IPS DF 6.9 (cell line): ENCODE measurements around the gene DYNC2I2.
"Not testable (repeated sequence)": the region's sequence is repeated elsewhere in the genome, so short reads cannot be mapped to it uniquely, and the experiment has no call there.

Experiments used
- DNase-seq: peaks from one replicate; pipeline ENCODE4 v3.0.0-alpha.2; 2013; ENCODE audit warnings: low read depth, low spot score
- H3K27ac ChIP-seq: one replicate; pipeline ENCODE4 v1.5.1; 2013; ENCODE audit warnings: low read length, control low read depth
- H3K27me3 ChIP-seq: 2 replicates; pipeline ENCODE4 v1.6.1; 2013; ENCODE audit warnings: mild to moderate bottlenecking, low read length; ENCODE audit not compliant: control insufficient read depth, insufficient read depth
- H3K36me3 ChIP-seq: 2 replicates; pipeline ENCODE4 v1.6.1; 2013; ENCODE audit warnings: low read length; ENCODE audit not compliant: control insufficient read depth, insufficient read depth
- H3K4me1 ChIP-seq: 2 replicates; pipeline ENCODE4 v1.6.1; 2013; ENCODE audit warnings: low read length; ENCODE audit not compliant: control insufficient read depth, insufficient read depth
- H3K4me3 ChIP-seq: 2 replicates; pipeline ENCODE4 v1.5.1; 2013; ENCODE audit warnings: mild to moderate bottlenecking, low read length
- H3K9me3 ChIP-seq: 2 replicates; pipeline ENCODE4 v1.6.1; 2013; ENCODE audit warnings: low read length, inconsistent platforms; ENCODE audit not compliant: control insufficient read depth, insufficient read depth
- WGBS: extraction: QIAGEN DNeasy Blood & Tissue Kit; methylation state at CpG from one replicate; pipeline ENCODE4 v1.1.7; 2013; ENCODE audit warnings: mixed read lengths, missing lambda C conversion rate; ENCODE audit not compliant: insufficient read length, insufficient coverage; 5-methylcytosine and 5-hydroxymethylcytosine counted together

DYNC2I2 gene

GRCh38 chr9:128684325-128685199 is 27.9 kb upstream of the DYNC2I2 start:
- 0 out of 2 replicates have a peak, but pooled peaks cover 4% of the 10 kb centered on the region for H3K4me1 ChIP-seq
- WGBS, result no CpG with 5 or more reads among the region's 15 CpGs
- no peak for DNase-seq
- H3K36me3 ChIP-seq, result peaks cover 4% of the 10 kb centered on the region; the same call in 1 of the 2 replicates
- no peaks in the 10 kb centered on the region for H3K9me3 ChIP-seq
- peak overlapping the region; percentile 90 for H3K4me3 ChIP-seq
- no peaks in the 10 kb centered on the region for H3K27me3 ChIP-seq
- H3K27ac ChIP-seq, result no peak overlapping the region

- H3K36me3 ChIP-seq, result peaks cover 4% of the 10 kb centered on the region; the same call in 1 of the 2 replicates
- H3K4me3 ChIP-seq, result peak overlapping the region; percentile 90
- H3K9me3 ChIP-seq, result no peaks in the 10 kb centered on the region
- no peaks in the 10 kb centered on the region for H3K27me3 ChIP-seq
- no peak for DNase-seq
- WGBS, result no CpG with 5 or more reads among the region's 3 CpGs
- no peak overlapping the region for H3K27ac ChIP-seq
- H3K4me1 ChIP-seq, result 0 out of 2 replicates have a peak, but pooled peaks cover 4% of the 10 kb centered on the region
These were observed 27.3 kb upstream of the DYNC2I2 start for GRCh38 chr9:128684065-128684324.

GRCh38 chr9:128683340-128684064 is 26.9 kb upstream of the DYNC2I2 start:
- no peak overlapping the region for H3K27ac ChIP-seq
- peak; percentile 87 for DNase-seq
- WGBS, result no CpG with 5 or more reads among the region's 21 CpGs
- peak overlapping the region; percentile 90 for H3K4me3 ChIP-seq
- no peaks in the 10 kb centered on the region for H3K9me3 ChIP-seq
- H3K4me1 ChIP-seq, result 0 out of 2 replicates have a peak, but pooled peaks cover 4% of the 10 kb centered on the region
- H3K27me3 ChIP-seq, result no peaks in the 10 kb centered on the region
- peaks cover 4% of the 10 kb centered on the region; the same call in 1 of the 2 replicates for H3K36me3 ChIP-seq

- no CpG with 5 or more reads among the region's 10 CpGs for WGBS
- Histone ChIP-seq H3K36me3 (no peaks in the 10 kb centered on the region), H3K27ac (no peak overlapping the region), H3K4me3 (no peak overlapping the region), H3K9me3 (no peaks in the 10 kb centered on the region), H3K4me1 (no peaks in the 10 kb centered on the region), H3K27me3 (no peaks in the 10 kb centered on the region)
- no peak for DNase-seq
These were observed 21.1 kb upstream of the DYNC2I2 start for GRCh38 chr9:128677794-128678193.

- WGBS, result no CpG with 5 or more reads among the region's 4 CpGs
- no peak for DNase-seq
- Histone ChIP-seq H3K9me3 (no peaks in the 10 kb centered on the region), H3K27ac (no peak overlapping the region), H3K27me3 (no peaks in the 10 kb centered on the region), H3K4me1 (no peaks in the 10 kb centered on the region), H3K36me3 (no peaks in the 10 kb centered on the region), H3K4me3 (no peak overlapping the region)
These were observed 18.7 kb upstream of the DYNC2I2 start for GRCh38 chr9:128675382-128675781.

GRCh38 chr9:128669786-128670185 is 13.1 kb upstream of the DYNC2I2 start:
- H3K4me3 ChIP-seq, result no peak overlapping the region
- WGBS, result no CpG with 5 or more reads among the region's 6 CpGs
- H3K9me3 ChIP-seq, result no peaks in the 10 kb centered on the region
- H3K27me3 ChIP-seq, result no peaks in the 10 kb centered on the region
- no peak for DNase-seq
- H3K4me1 ChIP-seq, result no peaks in the 10 kb centered on the region
- no peak overlapping the region for H3K27ac ChIP-seq
- no peaks in the 10 kb centered on the region for H3K36me3 ChIP-seq

GRCh38 chr9:128666481-128666941 is 9.9 kb upstream of the DYNC2I2 start:
- not testable (repeated sequence) for H3K27me3 ChIP-seq, DNase-seq, H3K4me3 ChIP-seq, H3K36me3 ChIP-seq, H3K4me1 ChIP-seq, H3K9me3 ChIP-seq, H3K27ac ChIP-seq
- WGBS, result no CpG with 5 or more reads among the region's 8 CpGs

- Histone ChIP-seq H3K27me3 (no peaks in the 10 kb centered on the region), H3K9me3 (no peaks in the 10 kb centered on the region), H3K36me3 (no peaks in the 10 kb centered on the region), H3K4me1 (no peaks in the 10 kb centered on the region), H3K27ac (no peak overlapping the region), H3K4me3 (no peak overlapping the region)
- DNase-seq, result no peak
- no CpG with 5 or more reads among the region's 3 CpGs for WGBS
These were observed 1.1 kb upstream of the DYNC2I2 start for GRCh38 chr9:128657796-128658195.

- H3K4me1 ChIP-seq, result no peaks in the 10 kb centered on the region
- H3K4me3 ChIP-seq, result no peak overlapping the region
- DNase-seq, result no peak
- no peaks in the 10 kb centered on the region for H3K9me3 ChIP-seq
- H3K36me3 ChIP-seq, result no peaks in the 10 kb centered on the region
- no CpG with 5 or more reads among the region's 13 CpGs for WGBS
- H3K27ac ChIP-seq, result no peak overlapping the region
- no peaks in the 10 kb centered on the region for H3K27me3 ChIP-seq
These were observed 677 bp upstream of the DYNC2I2 start for GRCh38 chr9:128657344-128657704.

- no CpG with 5 or more reads among the region's 1 CpG for WGBS
- Histone ChIP-seq H3K9me3 (no peaks in the 10 kb centered on the region), H3K27me3 (no peaks in the 10 kb centered on the region), H3K36me3 (no peaks in the 10 kb centered on the region), H3K27ac (no peak overlapping the region), H3K4me1 (no peaks in the 10 kb centered on the region), H3K4me3 (no peak overlapping the region)
- no peak for DNase-seq
These were observed 2.2 kb downstream of the DYNC2I2 start for GRCh38 chr9:128654481-128654880.
